HCT116 (cell line): Measurements from ENCODE around the gene ALK. TPM values are rescaled to one million over a fixed set of nuclear protein-coding genes. Genes with fewer than 3 reads are reported as not detected.

ENCODE experiments used
- ATAC-seq: fragments of 200-7000 bp; cut with Tn5 transposase; 2 replicates; pipeline ENCODE4 v1.9.1; 2020; ENCODE audit warnings: mild to moderate bottlenecking, moderate library complexity
- BruUV-seq: library from RNA; stranded (reverse); fragments of 400-500 nt; replicated peaks from 2 replicates; lab custom pipeline; 2021; lab: Mats Ljungman, UMichigan
- CTCF ChIA-PET: fragments of 300-600 bp; sonication (Branson Sonifier 250); formaldehyde crosslinking; loops from one replicate; lab custom pipeline; 2021; ENCODE audit warnings: antibody characterized with exemption; lab: Charles Lee
- POLR2A ChIA-PET: fragments of 300-600, 350-600 bp; sonication (Branson Sonifier 250); formaldehyde crosslinking; loops from one replicate; lab custom pipeline; 2021; ENCODE audit warnings: antibody characterized with exemption; lab: Charles Lee
- RAD21 ChIA-PET, 2 experiments: fragments of 300-600 bp; sonication (Branson Sonifier 250); formaldehyde crosslinking; loops; one replicate each; lab custom pipeline; 2023; ENCODE audit warnings: low total read pairs in 2 of 2; ENCODE audit not compliant: uncharacterized antibody in 2 of 2, unreplicated experiment in 2 of 2, low non-redundant PET in 1 of 2; lab: Charles Lee
- DNase-seq: peaks from one replicate; pipeline ENCODE4 v3.0.0-alpha.2; 2010; ENCODE audit warnings: low read depth, low spot score
- H2AFZ ChIP-seq: fragments of 200-600 bp; shearing (Covaris generic), sonication (generic); 2 replicates; pipeline ENCODE4 v1.6.1; 2017; ENCODE audit warnings: low read depth, mixed run types, mixed read lengths, antibody characterized with exemption, low read length; ENCODE audit not compliant: poor library complexity, severe bottlenecking
- H3K27ac ChIP-seq: 2 replicates; pipeline ENCODE4 v1.5.1; 2012; ENCODE audit warnings: low read depth, low read length
- H3K27me3 ChIP-seq: fragments of 200-600 bp; sonication (generic); 2 replicates; pipeline ENCODE4 v1.6.1; 2016; ENCODE audit warnings: mixed run types, low read length, mixed read lengths; ENCODE audit not compliant: insufficient read depth
- H3K36me3 ChIP-seq, 2 experiments: fragments of 200-500 bp in 1 of 2; fragments of 200-600 bp in 1 of 2; sonication (Bioruptor generic) in 1 of 2; sonication (generic) in 1 of 2; 2 replicates each; pipeline versions ENCODE4 v1.5.1 to v1.6.1; 2014 to 2016; ENCODE audit warnings: low read length in 2 of 2, inconsistent platforms in 1 of 2, mixed read lengths in 1 of 2, mixed run types in 1 of 2; ENCODE audit not compliant: insufficient read depth in 2 of 2, control insufficient read depth in 1 of 2
- H3K4me1 ChIP-seq, 2 experiments: fragments of 200-600 bp in 1 of 2; sonication (generic) in 1 of 2; 2 replicates each; pipeline versions ENCODE4 v1.5.1 to v1.6.1; 2012 to 2017; ENCODE audit warnings: low read length in 2 of 2, inconsistent platforms in 1 of 2, mild to moderate bottlenecking in 1 of 2, mixed read lengths in 1 of 2, mixed run types in 1 of 2, moderate library complexity in 1 of 2; ENCODE audit not compliant: insufficient read depth in 2 of 2, control insufficient read depth in 1 of 2
- H3K4me2 ChIP-seq: fragments of 200-600 bp; sonication (generic); 2 replicates; pipeline ENCODE4 v1.6.1; 2017; ENCODE audit warnings: mixed run types, low read length, mixed read lengths
- H3K4me3 ChIP-seq, 2 experiments: fragments of 200-600 bp in 1 of 2; sonication (generic) in 1 of 2; replicated peaks in 1 of 2; 2 replicates each; pipeline ENCODE4 v1.5.1; 2011 to 2016; ENCODE audit warnings: low read length in 2 of 2, control low read depth in 1 of 2, low read depth in 1 of 2, mild to moderate bottlenecking in 1 of 2, mixed read lengths in 1 of 2, mixed run types in 1 of 2
- H3K79me2 ChIP-seq: fragments of 200-600 bp; sonication (generic); 2 replicates; pipeline ENCODE4 v1.6.1; 2017; ENCODE audit warnings: mild to moderate bottlenecking, mixed run types, low read length, moderate library complexity, mixed read lengths; ENCODE audit not compliant: insufficient read depth
- H3K9ac ChIP-seq: fragments of 200-600 bp; sonication (generic); 2 replicates; pipeline ENCODE4 v1.6.1; 2016; ENCODE audit warnings: low read length, mixed read lengths
- H3K9me2 ChIP-seq: fragments of 200-600 bp; sonication (generic), shearing (Covaris generic); 2 replicates; pipeline ENCODE4 v1.6.1; 2017; ENCODE audit warnings: mixed run types, mild to moderate bottlenecking, moderate library complexity; ENCODE audit not compliant: insufficient read depth
- H3K9me3 ChIP-seq, 2 experiments: fragments of 200-500 bp in 1 of 2; fragments of 200-600 bp in 1 of 2; sonication (Bioruptor generic) in 1 of 2; sonication (generic) in 1 of 2; 2 replicates each; pipeline ENCODE4 v1.6.1; 2014 to 2017; ENCODE audit warnings: low read length in 2 of 2, mixed read lengths in 2 of 2, inconsistent platforms in 1 of 2, low read depth in 1 of 2, mild to moderate bottlenecking in 1 of 2, mixed run types in 1 of 2, moderate library complexity in 1 of 2; ENCODE audit not compliant: control insufficient read depth in 1 of 2, insufficient read depth in 1 of 2
- H4K20me1 ChIP-seq: fragments of 200-600 bp; sonication (generic), shearing (Covaris generic); 2 replicates; pipeline ENCODE4 v1.6.1; 2017; ENCODE audit warnings: mixed run types, mild to moderate bottlenecking, moderate library complexity; ENCODE audit not compliant: insufficient read depth
- ATF3 ChIP-seq: IDR thresholded peaks from 2 replicates; pipeline ENCODE4 v1.6.1; 2012
- CBX3 ChIP-seq: IDR thresholded peaks from 2 replicates; pipeline ENCODE4 v1.6.1; 2012; ENCODE audit warnings: low read depth
- CEBPB ChIP-seq: IDR thresholded peaks from 2 replicates; pipeline ENCODE4 v1.6.1; 2012; ENCODE audit warnings: low read depth
- CTCF ChIP-seq, 3 experiments: fragments of 200-600 bp in 1 of 3; sonication (generic) in 1 of 3; IDR thresholded peaks in 2 of 3; conservative IDR thresholded peaks in 1 of 3; 2 replicates each; pipeline ENCODE4 v1.5.1; 2012 to 2017; ENCODE audit warnings: low read depth in 2 of 3, low read length in 2 of 3, antibody characterized with exemption in 1 of 3, borderline replicate concordance in 1 of 3, control low read depth in 1 of 3, mild to moderate bottlenecking in 1 of 3, mixed read lengths in 1 of 3, mixed run types in 1 of 3, moderate library complexity in 1 of 3; ENCODE audit not compliant: insufficient read depth in 1 of 3
- EGR1 ChIP-seq: IDR thresholded peaks from 2 replicates; pipeline ENCODE4 v1.6.1; 2012; ENCODE audit warnings: low read depth
- ELF1 ChIP-seq: IDR thresholded peaks from 2 replicates; pipeline ENCODE4 v1.6.1; 2012; ENCODE audit warnings: low read depth, borderline replicate concordance
- EZH2 ChIP-seq: fragments of 200-600 bp; sonication (generic); IDR thresholded peaks from 2 replicates; pipeline ENCODE4 v1.6.1; 2017; ENCODE audit warnings: antibody characterized with exemption, mixed run types
- EZH2phosphoT487 ChIP-seq: fragments of 200-600 bp; IDR thresholded peaks from 2 replicates; pipeline ENCODE4 v1.6.1; 2018; ENCODE audit warnings: antibody characterized with exemption, borderline replicate concordance
- FOSL1 ChIP-seq: IDR thresholded peaks from 2 replicates; pipeline ENCODE4 v1.6.1; 2012; ENCODE audit warnings: low read depth
- JUND ChIP-seq: IDR thresholded peaks from 2 replicates; pipeline ENCODE4 v1.6.1; 2012
- MAX ChIP-seq: IDR thresholded peaks from 2 replicates; pipeline ENCODE4 v1.6.1; 2012
- POLR2A ChIP-seq: IDR thresholded peaks from 2 replicates; pipeline ENCODE4 v1.7.0; 2011; ENCODE audit warnings: borderline replicate concordance; ENCODE audit not compliant: insufficient read depth, insufficient read length; ENCODE audit errors: extremely low read depth
- POLR2AphosphoS5 ChIP-seq: IDR thresholded peaks from 2 replicates; pipeline ENCODE4 v1.6.1; 2011; ENCODE audit warnings: mild to moderate bottlenecking, low read depth, low read length, moderate library complexity
- RAD21 ChIP-seq: IDR thresholded peaks from 2 replicates; pipeline ENCODE4 v1.6.1; 2012; ENCODE audit warnings: low read depth, mild to moderate bottlenecking
- SIN3A ChIP-seq: IDR thresholded peaks from 2 replicates; pipeline ENCODE4 v1.6.1; 2012; ENCODE audit warnings: low read depth
- SP1 ChIP-seq: IDR thresholded peaks from 2 replicates; pipeline ENCODE4 v1.6.1; 2012; ENCODE audit warnings: low read depth
- SRF ChIP-seq: IDR thresholded peaks from 2 replicates; pipeline ENCODE4 v1.6.1; 2012; ENCODE audit warnings: low read depth
- TCF7L2 ChIP-seq: IDR thresholded peaks from 2 replicates; pipeline ENCODE4 v1.7.0; 2011; ENCODE audit warnings: borderline replicate concordance, inconsistent platforms; ENCODE audit not compliant: insufficient read depth, insufficient read length; ENCODE audit errors: extremely low read depth
- YY1 ChIP-seq: IDR thresholded peaks from 2 replicates; pipeline ENCODE4 v1.6.1; 2011; ENCODE audit warnings: low read length, low read depth, moderate library complexity, mild to moderate bottlenecking; ENCODE audit not compliant: insufficient replicate concordance; ENCODE audit errors: extremely low read depth
- ZFX ChIP-seq: fragments of 450-650 bp; IDR thresholded peaks from 2 replicates; pipeline ENCODE4 v1.6.1; 2017
- ZNF274 ChIP-seq: fragments of 200-500 bp; sonication (Bioruptor generic); IDR thresholded peaks from 2 replicates; pipeline ENCODE4 v1.6.1; 2014; ENCODE audit warnings: mild to moderate bottlenecking, low read depth, low read length, inconsistent platforms
- intact Hi-C: fragments of 100-400 bp; cut with micrococcal nuclease; formaldehyde crosslinking; loops from 2 replicates; pipeline ENCODE4 v1.10.0; 2022
- total RNA-seq: library from RNA; stranded (reverse); gene quantifications from one replicate; pipeline ENCODE4 v1.2.1, GENCODE V29; 2021; ENCODE audit not compliant: unreplicated experiment

Gene ALK
- total RNA-seq, 1 experiment from 2014 or later, result not detected

- no peaks in the 10 kb centered on the region for H3K36me3 ChIP-seq
- H3K4me3 ChIP-seq, result no peak overlapping the region
- H3K27me3 ChIP-seq, result no peaks in the 10 kb centered on the region
- no peaks in the 10 kb centered on the region for H4K20me1 ChIP-seq
- H3K4me2 ChIP-seq, result no peak overlapping the region
- no peaks in the 10 kb centered on the region for H3K9me3 ChIP-seq
- no peaks in the 10 kb centered on the region; a peak in 1 of 4 replicates for H3K4me1 ChIP-seq
- no TSS peak for BruUV-seq
- H3K9ac ChIP-seq, result no peak overlapping the region
- CTCF ChIA-PET, result no interaction called here
- H3K79me2 ChIP-seq, result peaks cover 4% of the 10 kb centered on the region; the same call in 1 of the 2 replicates
- intact Hi-C loops, result no loop called here
- POLR2A ChIA-PET, result no interaction called here
- no peak for DNase-seq
- H3K27ac ChIP-seq, result no peak overlapping the region
- ATAC-seq, result no peak
- RAD21 ChIA-PET, result no interaction called here
- no peak overlapping the region for H2AFZ ChIP-seq
- no peaks in the 10 kb centered on the region for H3K9me2 ChIP-seq
- TF ChIP-seq ELF1, result no peak
- no peak for TF ChIP-seq MAX
- TF ChIP-seq CBX3, result no peak
- no peak for TF ChIP-seq EZH2
- TF ChIP-seq SIN3A, result no peak
- no peak for TF ChIP-seq POLR2AphosphoS5
Observed at GRCh38 chr2:29146197-29146596, 775.2 kb downstream of the ALK start.

GRCh38 chr2:29143657-29144056, 777.7 kb downstream of the ALK start:
- no peak overlapping the region for H2AFZ ChIP-seq
- BruUV-seq, result no TSS peak
- H3K4me3 ChIP-seq, result no peak overlapping the region
- no peaks in the 10 kb centered on the region for H3K27me3 ChIP-seq
- H3K4me2 ChIP-seq, result no peak overlapping the region
- no peaks in the 10 kb centered on the region for H3K9me3 ChIP-seq
- H3K36me3 ChIP-seq, result no peaks in the 10 kb centered on the region
- RAD21 ChIA-PET, result no interaction called here
- POLR2A ChIA-PET, result no interaction called here
- DNase-seq, result no peak
- TF ChIP-seq CBX3 (no peak), CEBPB (no peak), ZFX (no peak), CTCF (IDR thresholded peaks at IDR 0.05 in 2 of 3, conservative IDR thresholded peaks at IDR 0.05 in 1 of 3; ENCODE audit: borderline replicate concordance in 1 of 3, insufficient read depth in 1 of 3, low read depth in 2 of 3, low read length in 2 of 3) (no peak), EZH2phosphoT487 (no peak), POLR2A (no peak), TCF7L2 (no peak), YY1 (no peak), SRF (no peak), SP1 (no peak), RAD21 (no peak), ATF3 (no peak), FOSL1 (no peak), ZNF274 (no peak), SIN3A (no peak), JUND (no peak), EGR1 (no peak), ELF1 (no peak)
- H3K79me2 ChIP-seq, result peaks cover 7% of the 10 kb centered on the region
- no peaks in the 10 kb centered on the region for H4K20me1 ChIP-seq
- no peak overlapping the region for H3K9ac ChIP-seq
- no peaks in the 10 kb centered on the region for H3K9me2 ChIP-seq
- intact Hi-C loops, result no loop called here
- H3K27ac ChIP-seq, result no peak overlapping the region
- CTCF ChIA-PET, result no interaction called here
- ATAC-seq, result no peak
- no peaks in the 10 kb centered on the region; a peak in 1 of 4 replicates for H3K4me1 ChIP-seq
